GM12878 (cell line): Measurements from ENCODE around the gene ZNF691. TPM values are rescaled to one million over a fixed set of nuclear protein-coding genes. Genes with fewer than 3 reads are reported as not detected.

Experiments used
- ATAC-seq: fragments of 200-7000 bp; cut with Tn5 transposase; 3 replicates; pipeline ENCODE4 v1.9.1; 2020; ENCODE audit warnings: mild to moderate bottlenecking, moderate library complexity
- BruUV-seq: library from RNA; stranded (reverse); fragments of 400-500 nt; replicated peaks from 2 replicates; lab custom pipeline; 2021; lab: Mats Ljungman, UMichigan
- CTCF ChIA-PET: fragments of 300-600 bp; sonication (Branson Sonifier 250); formaldehyde crosslinking; extraction: SDS; loops from one replicate; lab custom pipeline; 2021; ENCODE audit warnings: inconsistent platforms; lab: Yijun Ruan, JAX
- POLR2A ChIA-PET: fragments of 350-600 bp; formaldehyde crosslinking; extraction: SDS; loops from one replicate; lab custom pipeline; 2021; ENCODE audit warnings: inconsistent platforms; lab: Charles Lee
- RAD21 ChIA-PET: fragments of 300-600 bp; sonication (Branson Sonifier 250); formaldehyde crosslinking; loops from one replicate; lab custom pipeline; 2023; ENCODE audit warnings: antibody characterized with exemption; ENCODE audit not compliant: unreplicated experiment; lab: Charles Lee
- SMC1A ChIA-PET: fragments of 300-600 bp; sonication (Branson Sonifier 250); formaldehyde crosslinking; loops from one replicate; lab custom pipeline; 2023; ENCODE audit not compliant: unreplicated experiment, uncharacterized antibody; lab: Charles Lee
- DNase-seq: peaks from one replicate; pipeline ENCODE4 v3.0.0-alpha.2; 2011; ENCODE audit warnings: low read depth, low spot score
- FAIRE-seq: peaks from 3 replicates; lab custom pipeline; 2011; peaks lifted over from hg19 to GRCh38; lab: Jason Lieb, UNC
- H2AFZ ChIP-seq: 2 replicates; pipeline ENCODE4 v1.6.0; 2011; ENCODE audit warnings: low read depth, low read length, control low read depth; ENCODE audit not compliant: control insufficient read depth
- H3K27ac ChIP-seq: 2 replicates; pipeline ENCODE4 v1.5.1; 2011; ENCODE audit warnings: control low read depth; ENCODE audit not compliant: control insufficient read depth, insufficient read depth
- H3K27me3 ChIP-seq, 2 experiments: replicated peaks in 1 of 2; 2 replicates each; pipeline versions ENCODE4 v1.6.0 to v1.6.1; 2011; ENCODE audit warnings: low read length in 1 of 2; ENCODE audit not compliant: control insufficient read depth in 2 of 2, insufficient read depth in 2 of 2
- H3K36me3 ChIP-seq, 2 experiments: 2 replicates each; pipeline ENCODE4 v1.5.1; 2011; ENCODE audit warnings: low read length in 1 of 2; ENCODE audit not compliant: control insufficient read depth in 2 of 2, insufficient read depth in 2 of 2
- H3K4me1 ChIP-seq: 2 replicates; pipeline ENCODE4 v1.6.1; 2011; ENCODE audit warnings: mild to moderate bottlenecking, low read length, moderate library complexity, mixed read lengths; ENCODE audit not compliant: control insufficient read depth, insufficient read depth
- H3K4me2 ChIP-seq: 2 replicates; pipeline ENCODE4 v1.6.0; 2011; ENCODE audit warnings: control low read depth; ENCODE audit not compliant: control insufficient read depth, insufficient read depth
- H3K4me3 ChIP-seq: fragments of 200-600 bp; sonication (generic); 2 replicates; pipeline ENCODE4 v1.5.1; 2016
- H3K79me2 ChIP-seq: 2 replicates; pipeline ENCODE4 v1.6.0; 2011; ENCODE audit warnings: low read length; ENCODE audit not compliant: control insufficient read depth, insufficient read depth
- H3K9ac ChIP-seq: 2 replicates; pipeline ENCODE4 v1.8.0; 2011; ENCODE audit warnings: low read length, control low read depth, mixed read lengths; ENCODE audit not compliant: control insufficient read depth, insufficient read depth
- H3K9me3 ChIP-seq: replicated peaks from 3 replicates; pipeline ENCODE4 v1.5.1; 2011; ENCODE audit warnings: mild to moderate bottlenecking, low read length; ENCODE audit not compliant: control insufficient read depth, insufficient read depth
- H4K20me1 ChIP-seq: 2 replicates; pipeline ENCODE4 v1.6.0; 2011; ENCODE audit not compliant: control insufficient read depth, insufficient read depth
- BCLAF1 ChIP-seq: fragments of 450-650 bp; IDR thresholded peaks from 2 replicates; pipeline ENCODE4 v1.6.1; 2017; ENCODE audit warnings: antibody characterized with exemption, mild to moderate bottlenecking, moderate library complexity
- CTCF ChIP-seq, 3 experiments: IDR thresholded peaks in 2 of 3; conservative IDR thresholded peaks in 1 of 3; 2 replicates each; pipeline ENCODE4 v1.5.1; 2011; ENCODE audit warnings: low read depth in 3 of 3, low read length in 3 of 3, mild to moderate bottlenecking in 3 of 3, control low read depth in 2 of 3, moderate library complexity in 2 of 3, inconsistent platforms in 1 of 3, mixed read lengths in 1 of 3; ENCODE audit not compliant: control insufficient read depth in 2 of 3, insufficient read depth in 1 of 3; ENCODE audit errors: extremely low read depth in 1 of 3
- EED ChIP-seq: sonication (generic); IDR thresholded peaks from 2 replicates; pipeline ENCODE4 v1.6.1; 2016; ENCODE audit warnings: antibody characterized with exemption, low read depth
- GATAD2B ChIP-seq: fragments of 450-650 bp; conservative IDR thresholded peaks from 2 replicates; pipeline ENCODE4 v1.6.1; 2017; ENCODE audit warnings: low read depth, mild to moderate bottlenecking, moderate library complexity
- MLLT1 ChIP-seq: fragments of 450-650 bp; IDR thresholded peaks from 2 replicates; pipeline ENCODE4 v1.6.1; 2016; ENCODE audit warnings: mild to moderate bottlenecking
- NR2C1 ChIP-seq: fragments of 450-650 bp; IDR thresholded peaks from 2 replicates; pipeline ENCODE4 v1.6.1; 2017; ENCODE audit warnings: antibody characterized with exemption, mild to moderate bottlenecking, moderate library complexity
- RB1 ChIP-seq: fragments of 450-650 bp; formaldehyde crosslinking; IDR thresholded peaks from 2 replicates; pipeline ENCODE4 v1.6.1; 2017; ENCODE audit warnings: mild to moderate bottlenecking, borderline replicate concordance
- RCOR1 ChIP-seq: conservative IDR thresholded peaks from 2 replicates; pipeline ENCODE4 v1.6.1; 2012; ENCODE audit warnings: low read depth, low read length, improper control_type of control experiment
- STAT1 ChIP-seq: fragments of 450-650 bp; conservative IDR thresholded peaks from 2 replicates; pipeline ENCODE4 v1.6.1; 2014; ENCODE audit warnings: antibody characterized with exemption, mild to moderate bottlenecking
- SUZ12 ChIP-seq: fragments of 200-600 bp; sonication (generic); IDR thresholded peaks from one replicate; pipeline ENCODE4 v1.6.1; 2018; ENCODE audit warnings: antibody characterized with exemption, mild to moderate bottlenecking; ENCODE audit not compliant: unreplicated experiment
- TAF1 ChIP-seq: IDR thresholded peaks from 2 replicates; pipeline ENCODE4 v1.6.1; 2011; ENCODE audit warnings: mild to moderate bottlenecking, low read depth, low read length, borderline replicate concordance
- TCF12 ChIP-seq: IDR thresholded peaks from 2 replicates; pipeline ENCODE4 v1.6.1; 2011; ENCODE audit warnings: low read depth, mild to moderate bottlenecking, low read length
- TCF7 ChIP-seq: IDR thresholded peaks from 2 replicates; pipeline ENCODE4 v1.6.1; 2014; ENCODE audit warnings: antibody characterized with exemption, borderline replicate concordance
- YY1 ChIP-seq: IDR thresholded peaks from 2 replicates; pipeline ENCODE4 v1.6.1; 2011; ENCODE audit warnings: low read depth, mild to moderate bottlenecking, low read length
- ZBTB33 ChIP-seq: fragments of 450-650 bp; IDR thresholded peaks from 2 replicates; pipeline ENCODE4 v1.6.1; 2017; ENCODE audit warnings: mild to moderate bottlenecking
- WGBS: methylation state at CpG from one replicate; pipeline ENCODE4 v1.1.6; 2016; ENCODE audit warnings: low lambda C conversion rate; ENCODE audit not compliant: insufficient replicate concordance, insufficient coverage; ENCODE audit errors: missing lambda C conversion rate; 5-methylcytosine and 5-hydroxymethylcytosine counted together
- in situ Hi-C: fragments of 300-500 bp; cut with MboI; formaldehyde crosslinking; loops from 9 replicates; pipeline ENCODE4 v1.14.3; 2018; ENCODE audit warnings: mixed read lengths
- intact Hi-C: fragments of 100-400 bp; cut with micrococcal nuclease; formaldehyde crosslinking; loops from one replicate; pipeline ENCODE4 v1.14.2; 2022; ENCODE audit not compliant: unreplicated experiment
- polyA plus RNA-seq, 11 experiments: library from polyadenylated mRNA; depleted of rRNA in 4 of 11; unstranded in 6 of 11; stranded (reverse) in 5 of 11; fragments of >200 nt; fragmentation: Nextera tagmentation in 4 of 11; fragmentation: Illumina TruSeq in 1 of 11; extraction: Ambion mirVana in 4 of 11; extraction: Trizol in 1 of 11; gene quantifications; 1 replicate in 1 of 11; 2 replicates in 10 of 11; pipeline versions ENCODE4 v1.2.1 to v1.2.3, GENCODE V29; 2011 to 2016; ENCODE audit warnings: inconsistent platforms in 2 of 11, missing spikeins in 2 of 11, low read depth in 1 of 11
- total RNA-seq, 4 experiments: library from RNA; depleted of rRNA in 3 of 4; stranded (reverse); fragments of >200 nt in 3 of 4; fragmentation: Illumina TruSeq in 1 of 4; extraction: Trizol in 1 of 4; gene quantifications; 2 replicates each; pipeline versions ENCODE4 v1.2.1 to v1.2.3, GENCODE V29; 2013 to 2021

The ZNF691 gene
- total and polyA plus RNA-seq, 10 of the 15 experiments (the other 5 are each of a cell fraction or from before 2014, with no cell fraction given) = 8.5 to 16.2 (median 12.2) TPM

GRCh38 chr1:42886800-42887199, 40.4 kb downstream of the ZNF691 start:
- RAD21 ChIA-PET = no interaction called here
- DNase-seq = no peak
- Histone ChIP-seq H3K36me3 (no peaks in the 10 kb centered on the region), H3K4me2 (no peak overlapping the region), H3K9ac (no peak overlapping the region), H3K79me2 (no peaks in the 10 kb centered on the region), H3K4me3 (no peak overlapping the region), H3K27me3 (no peaks in the 10 kb centered on the region), H3K9me3 (no peaks in the 10 kb centered on the region), H3K27ac (no peak overlapping the region), H2AFZ (no peak overlapping the region), H3K4me1 (no peaks in the 10 kb centered on the region), H4K20me1 (no peaks in the 10 kb centered on the region)
- WGBS = 66% methylated on average over 19 of the region's 21 CpGs
- POLR2A ChIA-PET = no interaction called here
- CTCF ChIA-PET = no interaction called here
- in situ Hi-C loops (no loop called here), intact Hi-C loops (no loop called here)
- SMC1A ChIA-PET = no interaction called here
- no peak for ATAC-seq
- BruUV-seq = no TSS peak
- no peak for FAIRE-seq
- TF ChIP-seq SUZ12 (no peak), NR2C1 (no peak), TAF1 (no peak), CTCF (IDR thresholded peaks at IDR 0.05 in 2 of 3, conservative IDR thresholded peaks at IDR 0.05 in 1 of 3; ENCODE audit: control insufficient read depth in 2 of 3, extremely low read depth in 1 of 3, insufficient read depth in 1 of 3, low read depth in 3 of 3, low read length in 3 of 3) (no peak), BCLAF1 (no peak), TCF7 (no peak), GATAD2B (no peak), RCOR1 (no peak), ZBTB33 (no peak), TCF12 (no peak), YY1 (no peak), MLLT1 (no peak), RB1 (no peak), EED (no peak), STAT1 (no peak)
